Smooth muscle cell (in vitro differentiated cells): Measurements from ENCODE around the gene SELENOO. TPM values are rescaled to one million over a fixed set of nuclear protein-coding genes. Genes with fewer than 3 reads are reported as not detected.

ENCODE experiments used
- DNase-seq: peaks from one replicate; lab custom pipeline; 2025; ENCODE audit not compliant: unreplicated experiment; lab: John Stamatoyannopoulos, UW
- H2AFZ ChIP-seq: fragments of 200-600 bp; sonication (generic); 2 replicates; pipeline ENCODE4 v1.6.0; 2016; ENCODE audit warnings: antibody characterized with exemption, low read depth, mild to moderate bottlenecking
- H3F3A ChIP-seq: fragments of 200-600 bp; sonication (generic); 2 replicates; pipeline ENCODE4 v1.6.0; 2017; ENCODE audit warnings: antibody characterized with exemption, low read depth
- H3K27ac ChIP-seq: fragments of 200-600 bp; sonication (generic); 2 replicates; pipeline ENCODE4 v1.5.1; 2016; ENCODE audit warnings: low read depth, mild to moderate bottlenecking
- H3K27me3 ChIP-seq: fragments of 200-600 bp; sonication (generic); 2 replicates; pipeline ENCODE4 v1.6.1; 2016; ENCODE audit warnings: low read depth, mild to moderate bottlenecking
- H3K36me3 ChIP-seq: fragments of 200-600 bp; sonication (generic); 2 replicates; pipeline ENCODE4 v1.5.1; 2016; ENCODE audit warnings: low read depth
- H3K4me1 ChIP-seq: fragments of 200-600 bp; sonication (generic); 2 replicates; pipeline ENCODE4 v1.5.1; 2016; ENCODE audit warnings: low read depth
- H3K4me2 ChIP-seq: fragments of 200-600 bp; sonication (generic); 2 replicates; pipeline ENCODE4 v1.6.0; 2016; ENCODE audit warnings: mild to moderate bottlenecking
- H3K4me3 ChIP-seq: fragments of 200-600 bp; sonication (generic); 2 replicates; pipeline ENCODE4 v1.5.1; 2016; ENCODE audit warnings: mild to moderate bottlenecking
- H3K79me2 ChIP-seq: fragments of 200-600 bp; sonication (generic); 2 replicates; pipeline ENCODE4 v1.6.0; 2016; ENCODE audit warnings: low read depth, mild to moderate bottlenecking
- H3K9ac ChIP-seq: fragments of 200-600 bp; sonication (generic); 2 replicates; pipeline ENCODE4 v1.6.0; 2016; ENCODE audit warnings: low read depth
- H3K9me3 ChIP-seq: fragments of 200-600 bp; sonication (generic); replicated peaks from 2 replicates; pipeline ENCODE4 v1.5.1; 2016; ENCODE audit warnings: low read depth
- H4K20me1 ChIP-seq: fragments of 200-600 bp; sonication (generic); 2 replicates; pipeline ENCODE4 v1.6.0; 2016; ENCODE audit warnings: low read depth
- WGBS: methylation state at CpG from one replicate; pipeline ENCODE4 v1.1.7; 2016; ENCODE audit warnings: low lambda C conversion rate; 5-methylcytosine and 5-hydroxymethylcytosine counted together
- polyA plus RNA-seq: library from polyadenylated mRNA; unstranded; fragments of >200 nt; fragmentation: Nextera tagmentation; extraction: Ambion mirVana; gene quantifications from 2 replicates; pipeline ENCODE4 v1.2.1, GENCODE V29; 2016
- total RNA-seq: library from RNA; depleted of rRNA; stranded (reverse); fragments of >200 nt; gene quantifications from 2 replicates; pipeline ENCODE4 v1.2.3, GENCODE V29; 2014
- TF ChIP-seq, protein P1 (sequence below): fragments of 200-600 bp; sonication (generic); IDR thresholded peaks from 2 replicates; pipeline ENCODE4 v1.5.1; 2017; ENCODE audit warnings: borderline replicate concordance, mild to moderate bottlenecking, antibody characterized with exemption; ENCODE audit not compliant: insufficient read depth, poor library complexity, severe bottlenecking

Gene SELENOO
- total and polyA plus RNA-seq, 2 experiments from 2014 or later = 9.0 to 21.3 TPM

DNA sequence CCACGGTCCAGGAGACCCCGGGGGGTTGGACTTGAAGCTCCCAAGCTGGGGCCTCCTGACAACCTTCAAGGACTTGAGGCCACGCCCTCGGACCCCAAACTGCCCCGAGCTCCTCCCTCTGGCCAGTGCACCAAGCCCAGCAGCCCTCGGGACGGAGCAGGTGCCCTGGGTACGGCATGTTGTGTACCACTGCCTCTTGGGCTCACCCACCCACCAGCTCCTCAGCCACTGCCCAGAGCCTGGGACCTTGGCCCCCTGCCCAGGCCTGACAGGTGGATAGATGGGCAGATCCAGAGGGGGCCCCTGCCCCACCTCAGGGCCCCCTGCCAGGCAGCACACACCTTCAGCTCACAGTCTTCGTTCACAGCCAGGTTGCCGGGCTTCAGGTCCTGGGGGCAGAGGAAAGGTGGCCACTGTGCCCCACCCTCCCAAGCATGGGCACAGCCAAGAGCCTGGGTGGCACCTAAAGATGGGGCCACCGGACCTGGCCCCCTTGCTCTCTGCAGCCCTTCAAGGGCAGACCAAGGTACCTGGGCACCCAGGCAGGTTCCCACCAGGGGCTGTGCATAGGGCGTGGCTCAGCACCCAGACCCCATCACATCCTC is 55.5 kb downstream of the SELENOO start:
- H3K27ac ChIP-seq = no peak overlapping the region
- no peak overlapping the region for H3K4me2 ChIP-seq
- peaks cover 8% of the 10 kb centered on the region for H3K4me1 ChIP-seq
- no peaks in the 10 kb centered on the region for H3K36me3 ChIP-seq
- DNase-seq = no peak
- H3K27me3 ChIP-seq = no peaks in the 10 kb centered on the region
- no peaks in the 10 kb centered on the region for H4K20me1 ChIP-seq
- H3K79me2 ChIP-seq = peaks cover 4% of the 10 kb centered on the region
- 100% methylated on average over 9 of the region's 12 CpGs for WGBS
- H3K9ac ChIP-seq = no peak overlapping the region
- H3K9me3 ChIP-seq = no peaks in the 10 kb centered on the region
- H3F3A ChIP-seq = peaks cover 14% of the 10 kb centered on the region
- H2AFZ ChIP-seq = no peak overlapping the region
- TF ChIP-seq, protein P1, sequence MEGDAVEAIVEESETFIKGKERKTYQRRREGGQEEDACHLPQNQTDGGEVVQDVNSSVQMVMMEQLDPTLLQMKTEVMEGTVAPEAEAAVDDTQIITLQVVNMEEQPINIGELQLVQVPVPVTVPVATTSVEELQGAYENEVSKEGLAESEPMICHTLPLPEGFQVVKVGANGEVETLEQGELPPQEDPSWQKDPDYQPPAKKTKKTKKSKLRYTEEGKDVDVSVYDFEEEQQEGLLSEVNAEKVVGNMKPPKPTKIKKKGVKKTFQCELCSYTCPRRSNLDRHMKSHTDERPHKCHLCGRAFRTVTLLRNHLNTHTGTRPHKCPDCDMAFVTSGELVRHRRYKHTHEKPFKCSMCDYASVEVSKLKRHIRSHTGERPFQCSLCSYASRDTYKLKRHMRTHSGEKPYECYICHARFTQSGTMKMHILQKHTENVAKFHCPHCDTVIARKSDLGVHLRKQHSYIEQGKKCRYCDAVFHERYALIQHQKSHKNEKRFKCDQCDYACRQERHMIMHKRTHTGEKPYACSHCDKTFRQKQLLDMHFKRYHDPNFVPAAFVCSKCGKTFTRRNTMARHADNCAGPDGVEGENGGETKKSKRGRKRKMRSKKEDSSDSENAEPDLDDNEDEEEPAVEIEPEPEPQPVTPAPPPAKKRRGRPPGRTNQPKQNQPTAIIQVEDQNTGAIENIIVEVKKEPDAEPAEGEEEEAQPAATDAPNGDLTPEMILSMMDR = no peak
- H3K4me3 ChIP-seq = no peak overlapping the region

DNA sequence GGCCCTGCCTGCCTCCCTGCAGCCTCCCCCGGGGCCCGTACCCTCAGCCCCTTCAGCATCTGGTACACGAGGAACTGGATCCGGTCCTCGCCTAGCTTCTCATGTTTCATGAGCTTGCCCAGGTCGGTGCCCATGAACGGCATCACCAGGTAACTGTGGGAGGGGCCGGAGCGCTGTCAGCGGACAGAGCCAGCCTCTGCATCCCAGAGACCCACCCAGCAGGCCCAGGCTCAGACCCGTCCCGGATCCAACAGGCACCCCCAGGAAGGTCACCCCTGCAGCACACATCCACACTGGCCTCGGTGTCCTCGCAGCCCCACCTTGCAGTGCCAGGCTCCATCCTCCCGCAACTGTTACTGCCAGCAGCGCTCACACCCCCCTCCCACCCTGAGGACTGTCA is 56.2 kb downstream of the SELENOO start:
- Histone ChIP-seq H2AFZ (no peak overlapping the region), H4K20me1 (no peaks in the 10 kb centered on the region), H3F3A (peaks cover 7% of the 10 kb centered on the region), H3K9me3 (no peaks in the 10 kb centered on the region), H3K9ac (no peak overlapping the region), H3K27me3 (no peaks in the 10 kb centered on the region), H3K36me3 (no peaks in the 10 kb centered on the region), H3K79me2 (peaks cover 4% of the 10 kb centered on the region), H3K4me1 (peaks cover 8% of the 10 kb centered on the region), H3K4me2 (no peak overlapping the region), H3K27ac (no peak overlapping the region), H3K4me3 (no peak overlapping the region)
- TF ChIP-seq, protein P1 = no peak
- WGBS = 97% methylated on average over 16 of the region's 16 CpGs
- DNase-seq = no peak

DNA sequence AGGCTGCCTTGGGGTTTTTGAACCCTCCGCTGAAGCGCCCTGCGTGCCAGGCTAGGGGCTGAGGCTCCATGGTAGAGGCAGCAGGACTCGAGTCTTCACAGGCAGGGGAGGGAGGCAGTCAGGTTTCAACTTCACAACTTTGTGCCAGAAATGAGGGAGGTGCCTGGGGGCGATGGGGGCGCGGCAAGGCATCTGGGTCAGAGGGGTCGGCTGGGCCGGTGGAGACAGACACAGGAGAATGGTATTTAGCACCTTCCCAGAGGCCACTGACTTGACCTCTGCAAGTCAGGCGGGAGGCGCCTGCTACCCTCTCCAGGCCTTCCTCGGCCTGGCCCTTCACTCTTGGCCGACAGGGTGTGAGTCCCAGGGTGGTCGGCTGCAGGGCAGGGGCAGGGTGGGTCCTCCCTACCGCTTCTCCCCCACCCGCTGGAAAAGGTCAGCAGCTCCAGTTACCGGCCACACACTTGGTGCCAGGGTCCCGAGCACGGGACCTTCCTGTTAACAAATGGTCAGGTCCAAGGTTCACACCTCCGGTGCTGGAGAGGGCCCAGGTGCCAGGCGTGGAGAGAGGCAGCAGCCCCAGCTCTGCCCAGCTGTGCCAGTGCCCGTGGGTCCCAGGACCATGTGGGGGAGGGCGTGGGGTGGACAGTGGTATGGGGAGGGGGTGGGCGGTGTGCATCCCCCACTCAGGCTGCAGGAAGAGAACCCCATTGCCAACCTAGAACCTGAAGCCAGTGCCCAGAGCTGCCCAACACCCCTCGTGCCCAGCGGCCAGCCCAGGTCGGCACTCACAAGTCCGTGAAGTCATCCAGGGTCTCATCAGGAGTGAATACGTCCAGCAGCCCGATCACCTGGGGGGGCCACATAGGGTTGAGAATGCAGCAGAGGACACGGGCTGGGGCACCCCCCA is 56.9 kb downstream of the SELENOO start:
- no peaks in the 10 kb centered on the region for H3K27me3 ChIP-seq
- H3K27ac ChIP-seq = no peak overlapping the region
- peaks cover 4% of the 10 kb centered on the region for H3K79me2 ChIP-seq
- H3K36me3 ChIP-seq = no peaks in the 10 kb centered on the region
- no peak overlapping the region for H3K9ac ChIP-seq
- H3K4me1 ChIP-seq = peaks cover 8% of the 10 kb centered on the region
- 81% methylated on average over 28 of the region's 31 CpGs for WGBS
- no peak overlapping the region for H3K4me3 ChIP-seq
- H3K9me3 ChIP-seq = no peaks in the 10 kb centered on the region
- peaks cover under 1% of the 10 kb centered on the region for H3F3A ChIP-seq
- H4K20me1 ChIP-seq = no peaks in the 10 kb centered on the region
- TF ChIP-seq, protein P1 = no peak
- H3K4me2 ChIP-seq = no peak overlapping the region
- DNase-seq = no peak
- no peak overlapping the region for H2AFZ ChIP-seq
